Esophagus squamous epithelium (tissue), 4 donors: ENCODE data around the gene YBX3.

Experiments
- POLR2A ChIP-seq, 4 donors: fragments of 450-650 bp; IDR thresholded peaks; one replicate each; pipeline ENCODE4 v1.6.1; 2017; ENCODE audit warnings: antibody characterized with exemption in 4 of 4, mild to moderate bottlenecking in 4 of 4, moderate library complexity in 3 of 4
- TF ChIP-seq, protein P1 (sequence below), 6 experiments: fragments of 450-650 bp in 4 of 6; fragments of 200-600 bp in 2 of 6; sonication (generic) in 2 of 6; IDR thresholded peaks; one replicate each; pipeline ENCODE4 v1.5.1; 2016 to 2019; ENCODE audit warnings: antibody characterized with exemption in 6 of 6, mild to moderate bottlenecking in 4 of 6, moderate library complexity in 4 of 6

DNA sequence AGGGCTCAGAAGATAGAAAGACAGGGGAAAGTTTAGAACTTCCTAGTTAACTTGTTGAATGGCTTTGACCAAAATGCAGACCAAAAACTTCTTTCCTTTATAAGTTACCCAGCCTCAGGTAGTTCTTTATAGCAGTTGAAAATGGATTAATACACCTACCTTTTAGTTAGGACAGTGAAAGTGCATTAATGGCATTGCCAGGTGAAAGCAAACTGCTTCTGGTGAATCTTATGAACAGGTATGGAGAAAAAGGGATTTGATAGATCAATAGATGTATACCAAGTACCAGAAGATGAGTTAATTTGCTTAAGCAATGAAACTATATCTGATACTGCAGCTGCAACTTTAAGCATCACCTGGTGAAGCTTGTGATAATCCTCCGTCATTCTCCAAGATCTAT lies 35.1 kb downstream of the YBX3 start:
- TF ChIP-seq, protein P1, sequence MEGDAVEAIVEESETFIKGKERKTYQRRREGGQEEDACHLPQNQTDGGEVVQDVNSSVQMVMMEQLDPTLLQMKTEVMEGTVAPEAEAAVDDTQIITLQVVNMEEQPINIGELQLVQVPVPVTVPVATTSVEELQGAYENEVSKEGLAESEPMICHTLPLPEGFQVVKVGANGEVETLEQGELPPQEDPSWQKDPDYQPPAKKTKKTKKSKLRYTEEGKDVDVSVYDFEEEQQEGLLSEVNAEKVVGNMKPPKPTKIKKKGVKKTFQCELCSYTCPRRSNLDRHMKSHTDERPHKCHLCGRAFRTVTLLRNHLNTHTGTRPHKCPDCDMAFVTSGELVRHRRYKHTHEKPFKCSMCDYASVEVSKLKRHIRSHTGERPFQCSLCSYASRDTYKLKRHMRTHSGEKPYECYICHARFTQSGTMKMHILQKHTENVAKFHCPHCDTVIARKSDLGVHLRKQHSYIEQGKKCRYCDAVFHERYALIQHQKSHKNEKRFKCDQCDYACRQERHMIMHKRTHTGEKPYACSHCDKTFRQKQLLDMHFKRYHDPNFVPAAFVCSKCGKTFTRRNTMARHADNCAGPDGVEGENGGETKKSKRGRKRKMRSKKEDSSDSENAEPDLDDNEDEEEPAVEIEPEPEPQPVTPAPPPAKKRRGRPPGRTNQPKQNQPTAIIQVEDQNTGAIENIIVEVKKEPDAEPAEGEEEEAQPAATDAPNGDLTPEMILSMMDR (IDR thresholded peaks at IDR 0.05) = no peak
- no peak for TF ChIP-seq POLR2A (IDR thresholded peaks at IDR 0.05)
